Muscle of arm (tissue), 14 donors: ENCODE data around the gene ENHO. TPM values are rescaled to one million over a fixed set of nuclear protein-coding genes. Genes with fewer than 3 reads are reported as not detected.
A peak's percentile ranks its signal among the peaks of the same experiment; 100 is the strongest.

Source experiments
- DNase-seq: peaks from one replicate; pipeline ENCODE4 v3.0.0-alpha.2; 2013
- long read RNA-seq, 11 donors: transcript quantifications; one replicate each; lab custom pipeline, GENCODE V29; 2026
- polyA plus RNA-seq, 12 donors: library from polyadenylated mRNA; unstranded; fragments of 120-200 nt; gene quantifications; one replicate each; pipeline ENCODE4 v1.2.1, GENCODE V29; 2013; ENCODE audit not compliant: insufficient read length in 12 of 12

The ENHO gene
- 1 to 10 TPM in 10 of 12 donors, not detected in 2; 2.0 to 7.2 (median 3.3) TPM for polyA plus RNA-seq
- long read RNA-seq, donor 1, transcript ENHO-201 (2 exons, 1,082 nt) = major isoform, 9 of 9 reads
- long read RNA-seq, donor 1, partial matches to known transcripts = 0 of 9 reads
- long read RNA-seq, donor 1, other reads (novel, unspliced or antisense) = 0 of 9 reads
- long read RNA-seq, donor 2, partial matches to known transcripts = 0 of 1 reads
- long read RNA-seq, donor 2, other reads (novel, unspliced or antisense) = 0 of 1 reads
- long read RNA-seq, donor 3, partial matches to known transcripts = 0 of 2 reads
- long read RNA-seq, donor 3, other reads (novel, unspliced or antisense) = 0 of 2 reads
- long read RNA-seq, donor 4 = 0 reads
- long read RNA-seq, donor 5 = 0 reads
- long read RNA-seq, donor 6, partial matches to known transcripts = 0 of 1 reads
- long read RNA-seq, donor 6, other reads (novel, unspliced or antisense) = 0 of 1 reads
- long read RNA-seq, donor 7, partial matches to known transcripts = 0 of 1 reads
- long read RNA-seq, donor 7, other reads (novel, unspliced or antisense) = 0 of 1 reads
- long read RNA-seq, donor 8, partial matches to known transcripts = 0 of 3 reads
- long read RNA-seq, donor 8, other reads (novel, unspliced or antisense) = 0 of 3 reads
- long read RNA-seq, donor 9, partial matches to known transcripts = 0 of 1 reads
- long read RNA-seq, donor 9, other reads (novel, unspliced or antisense) = 0 of 1 reads
- long read RNA-seq, donor 10 = 0 reads
- long read RNA-seq, donor 11, partial matches to known transcripts = 0 of 4 reads
- long read RNA-seq, donor 11, other reads (novel, unspliced or antisense) = 0 of 4 reads

DNA sequence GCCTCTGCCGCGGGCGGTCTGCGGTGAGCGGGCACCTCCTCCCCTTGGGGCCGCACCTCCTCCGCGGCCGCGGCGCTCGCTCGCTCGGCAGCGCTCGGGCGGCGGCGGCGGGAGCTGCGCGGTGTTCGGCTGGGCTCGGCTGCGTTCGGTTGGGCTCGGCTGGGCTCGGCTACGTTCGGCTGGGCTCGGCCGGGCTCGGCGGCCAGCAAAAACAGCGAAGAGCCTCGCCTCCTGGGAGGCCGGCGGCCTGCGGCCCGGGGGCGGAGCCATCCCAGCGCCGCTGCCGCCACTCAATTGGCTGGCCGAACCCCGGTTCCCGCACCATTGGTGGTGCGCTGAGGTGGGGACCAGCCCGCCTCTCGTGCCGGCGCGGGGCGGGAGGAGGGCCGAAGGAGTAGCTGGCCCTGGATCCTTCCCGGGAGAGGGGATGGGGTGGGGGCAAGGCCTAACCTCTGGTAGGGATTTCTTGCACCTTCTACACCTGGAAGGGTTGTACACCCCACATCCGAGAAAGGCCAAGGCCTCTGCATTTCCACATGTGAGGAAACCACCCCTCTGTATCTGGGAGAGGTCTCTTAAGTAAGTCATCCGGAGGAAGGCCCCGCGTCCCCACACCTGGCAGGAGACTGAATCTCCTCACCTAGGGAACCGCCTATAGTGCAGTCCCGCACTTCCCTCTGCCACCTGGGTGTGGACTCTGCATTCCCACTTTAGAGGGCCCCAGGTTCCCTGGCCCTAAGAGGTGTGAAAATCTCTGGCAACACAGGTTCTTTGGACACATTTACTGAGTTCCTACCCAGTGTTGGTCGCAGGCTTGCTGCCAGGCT, at the start of gene ENHO:
ENHO (minus strand) TSS at position 20 of the 827 bp plus-strand sequence. CDS start 1,295 bp downstream, outside the sequence.
- peak; percentile 90 for DNase-seq

DNA sequence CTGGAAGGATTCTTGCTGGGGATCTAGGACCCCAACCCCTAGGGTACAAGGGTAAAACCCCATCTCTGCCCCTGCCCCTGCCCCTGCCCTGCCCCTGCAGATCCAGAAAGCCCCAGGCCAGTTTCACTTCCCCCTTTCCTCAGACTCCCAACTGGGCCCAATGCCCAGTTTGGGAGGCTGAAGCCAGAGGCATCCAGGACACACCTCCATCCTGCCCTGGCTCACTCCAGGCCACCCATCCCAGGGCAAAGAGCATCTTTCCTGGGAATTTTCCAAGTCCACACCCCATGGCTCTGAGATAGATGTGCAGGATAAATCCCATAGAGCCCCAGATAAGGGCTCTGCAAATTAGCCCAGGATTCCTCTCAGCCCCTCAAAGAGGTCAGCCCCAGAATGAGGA, 49.3 kb upstream of the ENHO start:
- no peak for DNase-seq

DNA sequence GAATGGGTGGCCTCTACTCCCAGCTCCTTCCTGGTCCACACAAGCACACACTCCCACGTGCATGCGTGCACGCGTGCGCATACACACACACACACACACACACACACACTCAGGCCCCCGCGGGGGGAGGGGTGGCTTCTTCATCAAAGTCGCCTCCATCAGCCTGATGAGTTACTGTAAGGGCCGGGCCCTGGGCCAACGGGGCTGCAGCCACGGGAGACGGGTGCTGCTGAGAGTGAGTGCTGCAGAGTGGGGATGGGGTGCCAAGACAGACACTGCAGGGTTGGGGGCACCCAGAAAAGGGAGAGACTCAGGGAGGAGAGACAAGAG, 48.7 kb upstream of the ENHO start:
- no peak for DNase-seq

DNA sequence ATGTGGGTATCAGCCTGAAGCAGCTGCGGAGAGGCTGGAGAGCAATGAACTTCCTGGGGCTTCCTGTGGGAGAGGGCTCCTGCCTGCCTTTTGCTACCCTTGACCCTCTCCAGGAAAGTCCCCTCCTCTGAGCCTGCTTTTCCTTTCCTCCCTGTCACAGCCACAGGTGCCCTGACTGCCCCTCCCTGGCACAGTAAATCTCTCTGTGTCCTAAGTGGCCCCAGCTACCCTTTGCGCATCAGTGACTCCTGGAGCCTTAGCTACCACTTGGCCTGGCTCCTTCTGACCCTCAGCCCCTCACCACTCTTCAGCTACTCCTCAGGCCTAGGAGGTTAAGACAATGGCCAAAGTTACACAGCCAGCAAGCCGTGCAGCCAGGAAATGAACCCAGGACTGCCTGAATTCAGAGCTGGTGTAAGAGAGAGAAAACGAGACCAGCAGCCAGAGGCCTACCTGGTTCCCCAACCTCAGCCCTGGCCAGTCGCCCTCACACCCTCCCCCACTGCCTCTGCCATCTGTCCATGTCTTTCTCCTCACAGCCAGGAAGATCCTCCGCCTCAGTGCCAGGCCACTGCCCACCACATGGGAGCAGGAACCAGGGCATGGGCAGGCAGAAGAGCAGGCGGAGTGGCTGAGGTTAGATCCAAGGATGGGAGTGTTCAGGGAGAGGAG, 48.2 kb upstream of the ENHO start:
- DNase-seq = no peak

DNA sequence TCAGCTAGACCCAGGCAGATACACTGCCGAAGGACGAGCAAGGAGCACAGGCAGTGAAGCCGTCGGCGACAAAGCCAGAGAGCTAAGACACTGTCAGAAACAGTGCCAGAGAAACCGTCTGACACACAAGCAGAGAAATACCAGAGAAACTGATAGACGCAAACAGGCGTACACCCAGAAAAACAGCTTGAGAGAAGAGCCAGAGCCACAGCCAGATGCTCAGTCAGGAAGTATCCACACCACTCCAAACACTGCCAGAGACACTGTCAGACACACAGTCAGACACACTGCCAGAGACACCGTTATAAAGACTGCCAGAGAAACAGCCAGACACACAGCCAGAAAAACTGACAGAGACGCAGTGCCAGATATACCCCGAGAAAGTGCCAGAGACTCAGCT, 47.6 kb upstream of the ENHO start:
- peak; percentile 50 for DNase-seq

DNA sequence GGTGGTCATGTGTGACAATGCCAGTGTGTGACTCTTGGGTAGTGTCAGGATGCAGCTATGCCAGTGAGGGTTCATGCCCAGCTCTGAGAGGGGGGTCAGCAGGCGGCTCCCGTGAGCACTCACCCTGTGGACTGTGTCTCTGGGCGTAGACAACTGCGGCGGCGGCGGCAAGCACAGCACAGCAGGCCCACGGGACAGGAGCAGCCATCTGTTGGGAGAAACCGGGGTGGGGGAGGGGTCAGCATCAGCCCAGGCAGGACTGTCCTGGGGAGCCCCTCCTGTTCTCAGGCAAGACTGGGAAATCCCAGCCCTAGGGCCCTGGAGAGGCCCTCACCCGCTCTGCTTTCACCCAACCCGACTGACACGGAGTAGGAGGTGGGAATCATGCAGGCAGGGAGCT, 46.0 kb upstream of the ENHO start:
- DNase-seq = no peak

DNA sequence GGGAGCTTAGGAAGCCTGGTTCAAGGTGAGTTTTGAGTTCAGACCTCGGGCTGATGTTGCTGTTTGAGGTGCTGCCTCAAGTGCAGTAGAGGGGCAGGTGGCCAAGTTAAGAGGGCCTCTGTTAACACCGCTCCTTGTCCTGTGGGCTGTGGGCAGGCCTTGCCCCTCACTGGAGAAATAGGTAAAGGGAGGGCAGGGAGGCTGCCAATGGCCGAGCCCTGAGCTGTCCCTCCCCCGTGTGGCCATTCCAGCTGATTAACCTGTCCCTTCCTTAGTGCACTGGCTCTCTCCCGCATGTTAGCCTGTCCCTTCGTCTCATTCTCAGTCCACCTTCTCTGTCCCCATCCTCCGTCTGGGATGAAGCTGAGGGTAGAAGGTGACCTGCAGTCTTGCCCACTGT, 45.3 kb upstream of the ENHO start:
- DNase-seq = no peak

DNA sequence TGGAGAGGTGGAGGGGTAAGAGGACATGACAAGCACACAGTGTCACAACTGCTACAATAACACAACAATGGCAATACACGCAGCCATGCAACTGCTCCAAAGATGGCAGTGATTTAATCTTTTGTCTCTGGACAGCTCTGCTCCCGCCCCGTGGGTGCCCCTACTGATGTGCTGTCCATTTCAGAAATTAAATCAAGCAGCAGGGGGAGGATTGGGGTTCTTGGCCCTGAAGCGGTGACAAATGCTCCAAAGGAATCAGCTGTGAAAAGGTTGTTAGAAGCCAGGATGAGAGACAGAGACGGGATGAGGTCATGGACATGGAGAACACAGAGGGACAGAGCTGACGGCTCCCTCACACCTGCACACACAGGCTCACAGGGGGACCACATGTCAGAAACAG, 44.2 kb upstream of the ENHO start:
- DNase-seq = peak; percentile 40

DNA sequence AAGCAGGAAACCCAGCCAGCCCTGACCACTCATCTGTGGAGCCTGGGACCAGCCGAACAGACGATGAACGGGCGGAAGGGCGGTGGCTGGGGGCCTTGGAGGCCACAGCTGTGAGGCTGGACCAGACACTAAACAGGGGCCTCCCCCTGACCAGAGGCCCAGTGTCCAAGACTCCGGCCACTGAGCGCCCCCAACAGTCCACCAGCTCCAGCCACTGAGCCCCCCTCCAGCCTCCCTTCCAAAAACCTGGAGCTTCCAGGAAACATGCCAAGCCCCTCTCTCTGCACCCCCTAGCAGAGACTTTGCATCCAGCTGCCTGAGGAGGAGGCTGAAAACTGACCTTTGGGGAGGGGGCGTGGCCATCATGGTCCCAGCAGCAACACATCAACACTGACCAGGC, 43.5 kb upstream of the ENHO start:
- peak; percentile 69 for DNase-seq

DNA sequence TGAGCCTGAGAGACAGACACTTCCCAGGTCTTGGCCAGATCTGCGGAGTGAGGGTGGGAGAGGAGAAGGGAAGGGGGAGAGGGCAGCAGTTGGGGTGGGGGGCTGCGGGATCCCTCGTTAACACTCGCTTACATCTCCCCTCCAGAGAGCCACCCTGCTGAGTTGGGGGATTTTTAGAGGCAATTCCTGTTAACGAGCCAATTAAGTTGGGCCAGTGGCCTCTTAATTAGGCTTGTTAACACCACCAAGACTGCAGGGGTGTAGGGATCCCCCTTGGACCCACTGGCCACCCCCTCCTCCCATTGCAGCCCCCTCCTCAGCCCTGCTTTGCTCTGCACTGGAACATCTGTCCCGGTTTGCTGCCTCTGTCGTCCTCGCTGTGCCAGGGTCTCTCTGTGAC, 43.1 kb upstream of the ENHO start:
- DNase-seq = no peak

DNA sequence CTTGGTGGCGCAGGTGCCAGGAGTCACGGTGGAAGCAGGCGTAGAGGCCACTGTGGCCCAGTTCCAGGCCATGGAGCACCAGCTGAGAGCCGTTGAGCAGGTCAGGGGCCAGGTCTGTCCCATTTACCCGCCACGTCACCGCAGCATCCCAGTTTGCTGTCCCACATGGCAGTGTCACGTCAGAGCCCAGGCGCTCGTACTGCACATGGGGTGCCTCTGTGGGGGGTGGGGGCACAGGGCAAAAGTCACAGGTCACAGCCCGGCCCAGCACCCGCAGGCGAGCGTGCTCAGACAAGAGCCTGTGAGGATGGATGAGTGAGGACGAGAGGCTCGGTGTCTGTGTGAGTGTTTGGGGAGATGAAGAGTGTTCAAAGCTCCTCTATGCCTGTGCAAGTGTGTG, 41.8 kb upstream of the ENHO start:
- no peak for DNase-seq

DNA sequence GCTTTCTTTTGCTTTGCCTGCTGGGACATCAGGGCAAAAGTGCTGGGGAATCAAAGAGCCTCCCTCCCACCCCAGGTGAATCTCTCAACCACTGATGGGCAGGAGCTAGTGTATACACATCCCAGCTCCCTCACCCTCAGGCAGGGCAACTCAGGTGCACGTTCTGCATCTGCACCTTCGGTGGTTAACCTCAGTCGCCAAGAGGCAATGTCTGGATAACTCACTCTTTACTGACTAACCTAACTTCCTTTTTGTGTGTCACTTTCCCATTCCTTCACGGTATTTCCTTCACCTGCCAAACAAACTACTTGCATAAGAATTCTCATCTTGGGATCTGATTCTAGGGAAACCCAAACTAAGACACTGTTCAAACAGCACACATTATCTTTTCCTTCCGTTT, 40.5 kb upstream of the ENHO start:
- DNase-seq = no peak

DNA sequence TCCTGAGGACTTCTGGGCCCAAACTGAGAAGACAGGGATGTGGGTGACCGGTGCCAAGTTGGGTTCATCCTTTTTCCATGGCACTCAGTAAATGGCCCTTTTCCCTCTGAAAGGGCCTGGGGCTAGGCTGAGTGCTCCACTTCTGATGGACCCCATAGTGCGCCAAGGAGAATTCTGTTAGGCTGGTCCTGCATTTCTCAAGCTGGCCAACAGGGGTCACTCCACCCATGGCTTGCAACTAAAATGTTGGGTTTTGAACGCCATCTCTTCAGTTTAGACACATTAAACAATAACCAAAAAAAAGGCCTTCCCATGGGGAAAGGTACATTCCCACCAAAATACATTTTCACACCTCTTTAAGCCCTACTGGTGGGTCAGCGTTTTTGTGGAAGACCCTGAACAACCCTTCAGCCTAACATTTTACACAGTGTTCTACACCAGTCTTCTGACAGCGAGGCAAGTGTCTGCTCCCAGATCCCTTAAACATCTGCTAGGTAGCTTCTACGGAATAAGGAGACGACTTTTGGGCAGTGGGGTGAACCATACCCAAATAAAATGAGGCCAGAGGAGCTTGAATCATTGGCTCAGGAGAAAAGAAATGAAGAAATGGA, 39.5 kb upstream of the ENHO start:
- DNase-seq = no peak

DNA sequence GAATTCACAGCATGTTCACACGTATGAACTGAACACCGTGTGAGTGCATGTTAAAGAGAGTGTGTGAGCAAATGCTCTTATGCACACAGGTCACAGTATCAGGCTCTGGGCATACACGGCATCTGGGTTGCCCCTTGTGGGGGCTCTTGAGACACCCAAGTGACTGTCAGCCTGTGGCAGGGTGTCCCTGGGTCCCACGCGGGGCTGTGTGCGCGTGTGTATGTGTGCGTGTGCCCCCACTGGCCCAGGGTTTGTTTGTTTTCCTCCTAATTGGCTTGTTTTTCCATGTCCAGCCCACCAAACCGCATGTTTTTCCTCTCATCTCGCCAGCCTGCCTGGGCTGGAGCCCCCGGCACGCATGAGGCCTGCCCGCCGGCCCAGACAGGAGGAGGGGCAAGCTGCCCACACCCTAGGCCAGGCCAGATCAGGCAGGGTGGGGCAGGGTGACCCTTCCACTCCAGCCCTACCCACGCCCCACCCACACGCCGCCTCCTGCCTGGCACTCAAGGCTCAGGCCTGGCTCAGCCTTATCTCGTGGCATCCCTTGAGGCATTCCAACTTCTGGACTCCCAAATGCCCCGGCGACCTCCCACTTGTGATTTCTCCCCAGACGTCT, 37.9 kb upstream of the ENHO start:
- DNase-seq = no peak

DNA sequence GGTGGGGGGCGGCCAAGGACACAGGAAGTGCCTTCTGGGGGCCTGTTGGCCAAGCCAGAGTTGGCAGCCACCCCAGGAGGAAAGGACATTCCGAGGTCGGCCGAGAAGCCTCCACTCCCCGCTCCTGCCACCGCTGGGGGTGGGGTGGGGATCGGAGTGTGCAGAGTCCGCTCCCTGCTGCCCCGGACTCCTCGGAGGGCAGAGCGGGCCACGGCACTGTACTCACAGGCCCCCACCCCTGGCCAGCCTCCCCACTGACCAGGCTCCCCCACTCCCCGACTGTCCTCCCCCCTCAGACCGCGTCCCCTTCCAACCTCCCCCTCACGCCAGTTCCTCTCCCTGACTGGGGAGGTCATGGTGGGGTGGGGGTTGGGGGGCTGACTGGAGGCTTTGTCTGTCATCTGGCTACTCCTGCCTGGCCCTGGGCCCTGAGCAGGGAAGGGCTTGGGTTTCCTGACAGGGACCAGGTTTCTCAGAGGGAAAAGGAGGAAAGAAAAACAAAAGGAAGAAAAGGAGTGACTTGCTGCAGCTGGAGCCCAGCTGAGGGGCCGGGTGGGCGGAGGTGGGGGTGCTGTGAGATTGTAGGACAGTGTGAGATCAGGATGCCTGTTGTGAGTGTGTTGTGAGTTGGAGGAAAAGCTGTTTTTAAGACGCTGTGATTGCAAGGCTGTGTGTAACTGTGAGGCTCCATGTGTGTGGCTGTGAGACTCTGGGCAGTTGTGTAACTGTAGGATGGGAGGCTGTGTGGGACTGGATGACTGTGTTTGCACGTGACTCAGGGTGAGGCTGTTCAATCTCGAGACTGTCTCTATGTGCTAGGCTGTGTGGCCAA, 37.0 kb upstream of the ENHO start:
- peak; percentile 49 for DNase-seq

DNA sequence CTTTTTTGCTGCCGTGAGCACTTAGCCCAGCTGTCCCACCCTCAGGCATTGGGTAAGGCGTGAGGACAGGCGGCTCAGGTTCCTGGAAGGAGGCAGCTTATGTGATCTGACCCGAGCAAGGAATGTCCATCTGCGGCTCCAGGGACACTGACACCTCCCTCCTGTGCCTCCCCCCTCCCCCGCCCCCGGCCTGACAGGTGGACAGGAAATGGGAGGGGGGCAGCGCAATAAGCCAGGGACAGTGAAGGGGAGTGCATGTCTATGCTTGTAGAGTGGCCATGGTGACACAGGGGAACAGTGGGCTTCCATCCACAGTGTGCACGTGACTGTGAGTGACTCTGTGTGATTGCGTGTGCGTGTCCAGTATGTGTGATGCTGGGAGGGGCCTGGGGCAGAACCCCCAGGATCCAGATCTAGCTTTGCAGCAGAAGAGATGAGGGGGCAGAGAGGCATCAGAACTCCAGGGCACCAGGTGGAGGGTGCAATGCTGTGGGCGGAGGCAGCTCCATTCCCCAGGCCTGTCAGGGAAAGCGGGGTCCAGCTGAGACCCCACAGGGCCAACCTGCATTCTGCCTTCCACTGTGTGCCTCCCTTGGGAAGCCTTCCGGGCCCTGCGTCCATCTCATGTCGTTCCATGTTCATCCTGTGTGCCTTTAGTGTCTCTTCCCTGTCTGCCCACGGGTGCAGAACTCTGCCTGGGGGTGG, 36.3 kb upstream of the ENHO start:
- peak; percentile 51 for DNase-seq

DNA sequence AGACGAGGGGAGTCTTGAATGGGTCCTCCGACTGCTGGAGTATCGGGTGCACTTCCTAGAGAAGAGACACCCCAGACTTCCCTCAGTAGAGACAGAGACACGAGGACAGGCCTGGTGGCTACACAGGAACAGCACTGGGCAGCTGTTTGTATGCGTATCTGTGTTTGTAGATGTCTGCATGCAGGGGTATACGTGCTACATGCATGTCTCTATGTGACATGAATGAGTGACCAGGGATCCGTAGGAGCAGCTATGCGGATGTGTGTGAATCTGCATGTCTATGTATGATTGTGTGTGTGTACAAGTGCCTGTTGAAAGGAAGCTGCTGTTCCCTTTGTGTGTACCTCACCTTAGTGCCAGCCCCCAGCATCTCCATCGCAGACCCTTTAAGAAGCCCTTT, 35.6 kb upstream of the ENHO start:
- DNase-seq = no peak

DNA sequence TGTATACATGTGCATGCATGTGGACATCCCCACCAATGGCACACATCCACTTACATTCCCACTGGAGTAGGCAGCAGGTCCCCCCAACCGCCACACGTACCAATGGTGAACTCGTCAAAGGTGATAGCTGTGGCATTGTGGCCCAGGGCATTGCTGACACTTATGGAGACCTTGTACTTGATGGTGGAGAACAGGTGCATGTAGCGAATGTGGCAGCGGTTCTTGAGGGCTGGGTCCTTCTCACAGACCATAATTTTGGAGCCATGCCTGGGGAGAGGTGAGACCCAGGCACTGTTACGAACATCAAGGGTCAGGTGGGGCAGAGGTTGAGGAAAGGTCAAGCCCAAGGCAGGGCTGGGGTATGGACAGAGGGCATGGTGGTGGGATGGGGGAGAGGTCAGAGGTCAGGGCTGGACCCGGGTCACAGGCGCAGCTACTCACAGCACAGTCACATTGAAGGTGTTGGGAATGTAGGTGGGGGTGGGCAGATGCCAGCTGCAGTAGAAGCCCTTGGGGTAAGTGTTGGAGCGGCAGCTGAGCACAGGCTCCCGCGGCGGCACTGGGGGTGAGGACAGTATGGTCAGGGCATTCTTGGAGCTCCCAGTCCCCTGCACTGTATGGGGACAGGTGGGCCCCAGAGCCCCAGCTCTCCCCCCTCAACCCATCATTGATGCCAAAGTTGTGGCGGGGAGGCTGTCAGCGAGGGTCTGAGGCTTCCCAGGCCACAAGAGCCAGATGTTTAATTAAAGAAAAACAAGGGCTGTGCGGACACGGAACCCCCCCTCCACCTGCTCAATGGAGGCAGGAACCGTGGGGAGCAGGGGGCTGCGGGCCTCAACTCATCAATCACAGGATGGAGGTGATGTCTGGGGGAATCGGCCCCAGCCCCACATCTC, 34.9 kb upstream of the ENHO start:
- no peak for DNase-seq
